Stimulated activated CD8-positive, alpha-beta memory T cell treated with anti-CD3 and anti-CD28 coated beads, Interleukin-4, amount 100 ng/mL, for 48 hours (primary cell): ENCODE results near the gene KPNA6.
"Not testable (repeated sequence)": the region's sequence is repeated elsewhere in the genome, so short reads cannot be mapped to it uniquely, and the experiment has no call there.

Experiments
- DNase-seq: peaks from one replicate; pipeline ENCODE4 v3.0.0-alpha.2; 2020

Gene KPNA6

GRCh38 chr1:32100807-32101708, 6.8 kb upstream of the KPNA6 start:
- DNase-seq, result no peak

GRCh38 chr1:32104127-32104526, 3.7 kb upstream of the KPNA6 start:
- no peak for DNase-seq

GRCh38 chr1:32105338-32105737, 2.5 kb upstream of the KPNA6 start:
- DNase-seq, result no peak

- DNase-seq, result no peak
Measured at GRCh38 chr1:32106663-32107275, 1.1 kb upstream of the KPNA6 start.

- no peak for DNase-seq
Measured at GRCh38 chr1:32111040-32111623, 3.3 kb downstream of the KPNA6 start.

GRCh38 chr1:32111789-32112188, 3.9 kb downstream of the KPNA6 start:
- no peak for DNase-seq

GRCh38 chr1:32112806-32113375, 5.0 kb downstream of the KPNA6 start:
- DNase-seq, result peak; percentile 32

GRCh38 chr1:32113436-32113835, 5.6 kb downstream of the KPNA6 start:
- not testable (repeated sequence) for DNase-seq

- no peak for DNase-seq
Measured at GRCh38 chr1:32114420-32114819, 6.6 kb downstream of the KPNA6 start.

- DNase-seq, result no peak
Measured at GRCh38 chr1:32115496-32115895, 7.6 kb downstream of the KPNA6 start.

GRCh38 chr1:32116531-32116930, 8.7 kb downstream of the KPNA6 start:
- no peak for DNase-seq

GRCh38 chr1:32122151-32122550, 14.3 kb downstream of the KPNA6 start:
- DNase-seq, result no peak

GRCh38 chr1:32123361-32123760, 15.5 kb downstream of the KPNA6 start:
- not testable (repeated sequence) for DNase-seq

GRCh38 chr1:32125313-32125712, 17.5 kb downstream of the KPNA6 start:
- no peak for DNase-seq

GRCh38 chr1:32126770-32127169, 18.9 kb downstream of the KPNA6 start:
- no peak for DNase-seq

GRCh38 chr1:32127409-32128198, 19.7 kb downstream of the KPNA6 start:
- no peak for DNase-seq

- no peak for DNase-seq
Measured at GRCh38 chr1:32128479-32128878, 20.6 kb downstream of the KPNA6 start.

- no peak for DNase-seq
Measured at GRCh38 chr1:32128964-32129363, 21.1 kb downstream of the KPNA6 start.

- not testable (repeated sequence) for DNase-seq
Measured at GRCh38 chr1:32133950-32134280, 26.1 kb downstream of the KPNA6 start.

- no peak for DNase-seq
Measured at GRCh38 chr1:32137111-32137510, 29.3 kb downstream of the KPNA6 start.

- no peak for DNase-seq
Measured at GRCh38 chr1:32138965-32139364, 31.1 kb downstream of the KPNA6 start.

GRCh38 chr1:32142446-32143301, 34.8 kb downstream of the KPNA6 start:
- no peak for DNase-seq
